ENCODE measurements around the gene ABHD2.

Gene ABHD2

GRCh38 chr15:89127054-89127702, 38.9 kb downstream of the ABHD2 start:
- H4K20me1 ChIP-seq (ENCODE audit: insufficient read depth, low read length) = no peaks in the 10 kb centered on the region
- H3K9ac ChIP-seq (ENCODE audit: low read depth, low read length) = no peak overlapping the region
- peaks cover 14% of the 10 kb centered on the region for H3K36me3 ChIP-seq (ENCODE audit: insufficient read depth, low read length)
- H3K79me2 ChIP-seq (ENCODE audit: insufficient read depth, low read length) = no peaks in the 10 kb centered on the region
- TF ChIP-seq EZH2 (IDR thresholded peaks at IDR 0.05; ENCODE audit: borderline replicate concordance, low read depth, low read length, severe bottlenecking) (no peak), CTCF (IDR thresholded peaks at IDR 0.05; ENCODE audit: borderline replicate concordance, extremely low read depth, low read length, poor library complexity, severe bottlenecking) (no peak)
- no peaks in the 10 kb centered on the region for H3K9me3 ChIP-seq (ENCODE audit: insufficient read depth, low read length, severe bottlenecking)
- H3K27me3 ChIP-seq (ENCODE audit: insufficient read depth, low read length, poor library complexity) = no peaks in the 10 kb centered on the region
- no peak overlapping the region for H3K27ac ChIP-seq (ENCODE audit: low read length)
- H2AFZ ChIP-seq (ENCODE audit: low read depth, low read length) = no peak overlapping the region
- H3K4me1 ChIP-seq (ENCODE audit: insufficient read depth, low read length) = no peaks in the 10 kb centered on the region
- no peak for ATAC-seq (ENCODE audit: insufficient read depth, low read depth)
- no peak overlapping the region for H3K4me2 ChIP-seq (ENCODE audit: insufficient read depth, low read length)
- no peak for DNase-seq
- H3K4me3 ChIP-seq (ENCODE audit: low read depth in 1 of 2, low read length in 2 of 2) = no peak overlapping the region

- H3K36me3 ChIP-seq (ENCODE audit: insufficient read depth, low read length) = peaks cover 11% of the 10 kb centered on the region
- DNase-seq = no peak
- H3K4me2 ChIP-seq (ENCODE audit: insufficient read depth, low read length) = no peak overlapping the region
- ATAC-seq (ENCODE audit: insufficient read depth, low read depth) = no peak
- H3K9ac ChIP-seq (ENCODE audit: low read depth, low read length) = no peak overlapping the region
- no peak for TF ChIP-seq CTCF (IDR thresholded peaks at IDR 0.05; ENCODE audit: borderline replicate concordance, extremely low read depth, low read length, poor library complexity, severe bottlenecking)
- no peak for TF ChIP-seq EZH2 (IDR thresholded peaks at IDR 0.05; ENCODE audit: borderline replicate concordance, low read depth, low read length, severe bottlenecking)
- no peaks in the 10 kb centered on the region for H3K27me3 ChIP-seq (ENCODE audit: insufficient read depth, low read length, poor library complexity)
- no peaks in the 10 kb centered on the region for H3K79me2 ChIP-seq (ENCODE audit: insufficient read depth, low read length)
- H2AFZ ChIP-seq (ENCODE audit: low read depth, low read length) = no peak overlapping the region
- no peaks in the 10 kb centered on the region for H4K20me1 ChIP-seq (ENCODE audit: insufficient read depth, low read length)
- H3K27ac ChIP-seq (ENCODE audit: low read length) = no peak overlapping the region
- H3K4me3 ChIP-seq (ENCODE audit: low read depth in 1 of 2, low read length in 2 of 2) = no peak overlapping the region
- no peaks in the 10 kb centered on the region for H3K4me1 ChIP-seq (ENCODE audit: insufficient read depth, low read length)
- H3K9me3 ChIP-seq (ENCODE audit: insufficient read depth, low read length, severe bottlenecking) = no peaks in the 10 kb centered on the region
These were observed 40.3 kb downstream of the ABHD2 start for GRCh38 chr15:89128320-89129122.

GRCh38 chr15:89129123-89129815, 41.0 kb downstream of the ABHD2 start:
- no peak overlapping the region for H3K9ac ChIP-seq (ENCODE audit: low read depth, low read length)
- H3K4me2 ChIP-seq (ENCODE audit: insufficient read depth, low read length) = no peak overlapping the region
- H3K4me1 ChIP-seq (ENCODE audit: insufficient read depth, low read length) = no peaks in the 10 kb centered on the region
- DNase-seq (peak; percentile 39), ATAC-seq (ENCODE audit: insufficient read depth, low read depth) (peak; percentile 58; the same call in 2 of the 3 replicates)
- no peaks in the 10 kb centered on the region for H3K27me3 ChIP-seq (ENCODE audit: insufficient read depth, low read length, poor library complexity)
- peak; percentile 70 for TF ChIP-seq CTCF (IDR thresholded peaks at IDR 0.05; ENCODE audit: borderline replicate concordance, extremely low read depth, low read length, poor library complexity, severe bottlenecking)
- TF ChIP-seq EZH2 (IDR thresholded peaks at IDR 0.05; ENCODE audit: borderline replicate concordance, low read depth, low read length, severe bottlenecking) = no peak
- H3K9me3 ChIP-seq (ENCODE audit: insufficient read depth, low read length, severe bottlenecking) = no peaks in the 10 kb centered on the region
- no peak overlapping the region for H3K27ac ChIP-seq (ENCODE audit: low read length)
- H3K4me3 ChIP-seq (ENCODE audit: low read depth in 1 of 2, low read length in 2 of 2) = no peak overlapping the region
- no peaks in the 10 kb centered on the region for H4K20me1 ChIP-seq (ENCODE audit: insufficient read depth, low read length)
- no peak overlapping the region for H2AFZ ChIP-seq (ENCODE audit: low read depth, low read length)
- peaks cover 11% of the 10 kb centered on the region for H3K36me3 ChIP-seq (ENCODE audit: insufficient read depth, low read length)
- H3K79me2 ChIP-seq (ENCODE audit: insufficient read depth, low read length) = no peaks in the 10 kb centered on the region

All from DND-41 (cell line).